Fibroblast of pulmonary artery (primary cell): ENCODE measurements around the gene GJB3.

ENCODE experiments used
- DNase-seq: peaks from one replicate; pipeline ENCODE4 v3.0.0-alpha.2; 2010; ENCODE audit warnings: low read depth
- H3K4me3 ChIP-seq: replicated peaks from 2 replicates; pipeline ENCODE4 v1.5.1; 2011; ENCODE audit warnings: low read depth, mild to moderate bottlenecking, control low read depth, low read length, moderate library complexity
- CTCF ChIP-seq: IDR thresholded peaks from 2 replicates; pipeline ENCODE4 v1.5.1; 2011; ENCODE audit warnings: mild to moderate bottlenecking, control low read depth, low read length, inconsistent platforms; ENCODE audit errors: missing control alignments

The GJB3 gene

DNA sequence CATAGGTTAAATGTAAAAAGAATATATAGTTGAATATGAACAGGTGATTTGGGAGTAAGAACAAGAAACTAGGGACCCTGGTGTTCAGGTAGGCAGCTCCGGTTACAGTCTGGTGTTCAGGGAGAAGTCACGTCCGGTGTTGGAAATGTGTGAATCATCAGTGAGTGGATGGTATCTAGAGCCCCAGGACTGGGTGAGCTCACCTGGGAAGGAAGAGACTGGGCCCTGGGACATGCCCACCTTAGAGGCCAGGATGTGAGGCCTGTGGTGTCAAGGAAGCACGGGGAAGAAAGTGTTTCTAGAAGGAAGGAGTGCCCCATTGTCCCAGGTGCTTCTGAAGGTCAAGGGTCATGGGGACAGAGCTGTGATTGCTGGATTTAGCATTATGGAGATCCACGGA is 1.5 kb upstream of the GJB3 start:
- no peak for TF ChIP-seq CTCF
- no peak overlapping the region for H3K4me3 ChIP-seq
- DNase-seq: no peak

GRCh38 chr1:34779962-34780361 is 1.1 kb upstream of the GJB3 start:
- no peak for TF ChIP-seq CTCF
- H3K4me3 ChIP-seq: no peak overlapping the region
- DNase-seq: no peak

DNA sequence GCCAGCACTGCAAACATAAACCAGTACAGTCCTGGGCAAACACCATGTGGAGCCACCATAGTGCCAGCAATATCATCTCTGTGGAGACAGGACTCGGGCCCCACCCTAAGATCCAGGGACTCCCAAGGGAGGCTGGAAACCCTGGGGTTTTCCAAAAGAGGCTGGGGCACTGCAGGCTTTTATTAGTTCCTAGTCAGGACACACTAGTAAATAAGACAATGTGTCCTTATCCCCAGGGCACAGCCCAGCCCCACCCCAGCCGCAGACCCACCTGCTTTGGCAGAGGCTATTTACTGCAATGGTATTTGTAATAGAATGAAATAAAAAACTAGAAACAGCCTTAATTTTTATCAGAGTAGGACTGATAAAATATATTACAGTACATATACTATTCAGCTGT is 486 bp upstream of the GJB3 start:
- no peak overlapping the region for H3K4me3 ChIP-seq
- no peak for TF ChIP-seq CTCF
- no peak for DNase-seq

GRCh38 chr1:34781844-34782391 is 904 bp downstream of the GJB3 start:
- H3K4me3 ChIP-seq: no peak overlapping the region
- no peak for TF ChIP-seq CTCF
- DNase-seq: no peak

DNA sequence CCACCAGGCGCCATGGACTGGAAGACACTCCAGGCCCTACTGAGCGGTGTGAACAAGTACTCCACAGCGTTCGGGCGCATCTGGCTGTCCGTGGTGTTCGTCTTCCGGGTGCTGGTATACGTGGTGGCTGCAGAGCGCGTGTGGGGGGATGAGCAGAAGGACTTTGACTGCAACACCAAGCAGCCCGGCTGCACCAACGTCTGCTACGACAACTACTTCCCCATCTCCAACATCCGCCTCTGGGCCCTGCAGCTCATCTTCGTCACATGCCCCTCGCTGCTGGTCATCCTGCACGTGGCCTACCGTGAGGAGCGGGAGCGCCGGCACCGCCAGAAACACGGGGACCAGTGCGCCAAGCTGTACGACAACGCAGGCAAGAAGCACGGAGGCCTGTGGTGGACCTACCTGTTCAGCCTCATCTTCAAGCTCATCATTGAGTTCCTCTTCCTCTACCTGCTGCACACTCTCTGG is 3.8 kb downstream of the GJB3 start:
- no peak for DNase-seq
- TF ChIP-seq CTCF: no peak
- no peak overlapping the region for H3K4me3 ChIP-seq

DNA sequence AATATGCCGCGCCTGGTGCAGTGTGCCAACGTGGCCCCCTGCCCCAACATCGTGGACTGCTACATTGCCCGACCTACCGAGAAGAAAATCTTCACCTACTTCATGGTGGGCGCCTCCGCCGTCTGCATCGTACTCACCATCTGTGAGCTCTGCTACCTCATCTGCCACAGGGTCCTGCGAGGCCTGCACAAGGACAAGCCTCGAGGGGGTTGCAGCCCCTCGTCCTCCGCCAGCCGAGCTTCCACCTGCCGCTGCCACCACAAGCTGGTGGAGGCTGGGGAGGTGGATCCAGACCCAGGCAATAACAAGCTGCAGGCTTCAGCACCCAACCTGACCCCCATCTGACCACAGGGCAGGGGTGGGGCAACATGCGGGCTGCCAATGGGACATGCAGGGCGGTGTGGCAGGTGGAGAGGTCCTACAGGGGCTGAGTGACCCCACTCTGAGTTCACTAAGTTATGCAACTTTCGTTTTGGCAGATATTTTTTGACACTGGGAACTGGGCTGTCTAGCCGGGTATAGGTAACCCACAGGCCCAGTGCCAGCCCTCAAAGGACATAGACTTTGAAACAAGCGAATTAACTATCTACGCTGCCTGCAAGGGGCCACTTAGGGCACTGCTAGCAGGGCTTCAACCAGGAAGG is 4.3 kb downstream of the GJB3 start:
- TF ChIP-seq CTCF: no peak
- DNase-seq: no peak
- H3K4me3 ChIP-seq: no peak overlapping the region
